Omental fat pad (tissue), 4 donors: Measurements from ENCODE around the gene SLC15A3. TPM values are rescaled to one million over a fixed set of nuclear protein-coding genes. Genes with fewer than 3 reads are reported as not detected.
A peak's percentile ranks its signal among the peaks of the same experiment; 100 is the strongest.
"Not testable (repeated sequence)": the region's sequence is repeated elsewhere in the genome, so short reads cannot be mapped to it uniquely, and the experiment has no call there.

Experiments used
- ATAC-seq: fragments of 150-250 bp; one replicate; pipeline ENCODE4 v1.9.1; 2016; ENCODE audit warnings: mild to moderate bottlenecking, moderate library complexity; ENCODE audit not compliant: low FRiP score
- DNase-seq: peaks from one replicate; pipeline ENCODE4 v3.0.0-alpha.2; 2019; ENCODE audit warnings: low spot score
- CTCF ChIP-seq, 3 donors: fragments of 450-650 bp; IDR thresholded peaks; one replicate each; pipeline ENCODE4 v1.5.1; 2016 to 2017; ENCODE audit warnings: antibody characterized with exemption in 3 of 3, mild to moderate bottlenecking in 3 of 3, moderate library complexity in 2 of 3
- total RNA-seq, 4 donors: library from RNA; depleted of rRNA; stranded (reverse); fragments of >200 nt; gene quantifications; one replicate each; pipeline ENCODE4 v1.1.0, GENCODE V29; 2016

SLC15A3 gene
- total RNA-seq, 4 donors from 2014 or later, result 17.6 to 56.0 (median 32.3) TPM

GRCh38 chr11:60977224-60977623 lies 25.2 kb upstream of the SLC15A3 start:
- no peak for TF ChIP-seq CTCF (IDR thresholded peaks at IDR 0.05)
- no peak for DNase-seq
- no peak for ATAC-seq

- no peak for TF ChIP-seq CTCF (IDR thresholded peaks at IDR 0.05)
- no peak for ATAC-seq
Observed at GRCh38 chr11:60974726-60975125, 22.8 kb upstream of the SLC15A3 start.

GRCh38 chr11:60974316-60974715 lies 22.3 kb upstream of the SLC15A3 start:
- not testable (repeated sequence) for DNase-seq

More at GRCh38 chr11:60974726-60975125, 22.8 kb upstream of the SLC15A3 start:
- no peak for DNase-seq

GRCh38 chr11:60973699-60974098 lies 21.7 kb upstream of the SLC15A3 start:
- ATAC-seq, result no peak
- DNase-seq, result no peak

More at GRCh38 chr11:60974316-60974715, 22.3 kb upstream of the SLC15A3 start:
- not testable (repeated sequence) for ATAC-seq

GRCh38 chr11:60972182-60973030 lies 20.4 kb upstream of the SLC15A3 start:
- no peak for TF ChIP-seq CTCF (IDR thresholded peaks at IDR 0.05)
- DNase-seq (no peak), ATAC-seq (peak; percentile 21)

More at GRCh38 chr11:60973699-60974098, 21.7 kb upstream of the SLC15A3 start:
- no peak for TF ChIP-seq CTCF (IDR thresholded peaks at IDR 0.05)

GRCh38 chr11:60971520-60971919 lies 19.5 kb upstream of the SLC15A3 start, which contains the start of gene CD6:
Gene CD6 (plus strand): TSS chr11:60971680. CDS start chr11:60971866, 186 bp downstream.
- no peak for DNase-seq
- no peak for ATAC-seq
- no peak for TF ChIP-seq CTCF (IDR thresholded peaks at IDR 0.05)

GRCh38 chr11:60970890-60971289 lies 18.9 kb upstream of the SLC15A3 start:
- DNase-seq, result no peak
- TF ChIP-seq CTCF (IDR thresholded peaks at IDR 0.05), result no peak
- ATAC-seq, result no peak
